LHCN-M2 (cell line): ENCODE measurements around the gene MREG. TPM values are rescaled to one million over a fixed set of nuclear protein-coding genes. Genes with fewer than 3 reads are reported as not detected.

Experiments used
- DNase-seq: peaks from one replicate; pipeline ENCODE4 v3.0.0-alpha.2; 2012; ENCODE audit warnings: low read depth
- total RNA-seq: library from RNA; depleted of rRNA; stranded (reverse); fragments of >200 nt; gene quantifications from 2 replicates; pipeline ENCODE4 v1.2.3, GENCODE V29; 2014; rRNA removed

The MREG gene
- total RNA-seq, 1 experiment from 2014 or later: 3.6 TPM

- no peak for DNase-seq
Measured at GRCh38 chr2:215895330-215895729, 118.0 kb downstream of the MREG start.

Other genes starting within 250 kb of the MREG start
- gene PECR, start 68.3 kb upstream of the MREG start, total RNA-seq: 9.2 and 12.0 TPM in 2 replicates
- 4.6 and 5.1 TPM in 2 replicates for gene TMEM169, start 68.4 kb upstream of the MREG start, total RNA-seq
- gene XRCC5, start 95.8 kb upstream of the MREG start, total RNA-seq: 374 and 398 TPM in 2 replicates